A549 (cell line): Measurements from ENCODE around the gene SYCP2. TPM values are rescaled to one million over a fixed set of nuclear protein-coding genes. Genes with fewer than 3 reads are reported as not detected.

Experiments used
- ATAC-seq, 2 experiments: fragments of 200-7000 bp in 1 of 2; fragments of >200 bp in 1 of 2; cut with Nextera tagmentation in 1 of 2; cut with Tn5 transposase in 1 of 2; 3 replicates each; pipeline versions ENCODE4 v1.8.0 to v1.9.1; 2018 to 2020; ENCODE audit warnings: mild to moderate bottlenecking in 1 of 2, moderate library complexity in 1 of 2
- CTCF ChIA-PET: fragments of 300-600 bp; sonication (Branson Sonifier 250); formaldehyde crosslinking; extraction: SDS; loops from one replicate; lab custom pipeline; 2021; ENCODE audit warnings: antibody characterized with exemption, inconsistent platforms; lab: Yijun Ruan, JAX
- POLR2A ChIA-PET: fragments of 350-600 bp; formaldehyde crosslinking; extraction: SDS; loops from one replicate; lab custom pipeline; 2021; ENCODE audit warnings: antibody characterized with exemption, inconsistent platforms; lab: Yijun Ruan, JAX
- DNase-seq, 2 experiments: peaks; one replicate each; pipeline versions ENCODE4 v3.0.0 to v3.0.0-alpha.2; 2011 to 2016; ENCODE audit warnings: low read depth in 1 of 2, low spot score in 1 of 2
- FAIRE-seq: peaks from 2 replicates; lab custom pipeline; 2011; peaks lifted over from hg19 to GRCh38; lab: Jason Lieb, UNC
- H3K27ac ChIP-seq, 2 experiments: fragments of >200 bp; sonication (Bioruptor Twin); formaldehyde crosslinking; 3 replicates each; pipeline ENCODE4 v1.5.1; 2016 to 2017
- H3K4me1 ChIP-seq: fragments of >200 bp; sonication (Bioruptor Twin); formaldehyde crosslinking; 3 replicates; pipeline ENCODE4 v1.6.1; 2016
- H3K4me2 ChIP-seq: fragments of >200 bp; sonication (Bioruptor Twin); formaldehyde crosslinking; 3 replicates; pipeline ENCODE4 v1.6.1; 2016
- H3K4me3 ChIP-seq: fragments of >200 bp; sonication (Bioruptor Twin); formaldehyde crosslinking; 3 replicates; pipeline ENCODE4 v1.5.1; 2016
- H3K9me3 ChIP-seq: fragments of >200 bp; sonication (Bioruptor Twin); formaldehyde crosslinking; 3 replicates; pipeline ENCODE4 v1.6.1; 2016
- ATOH8 ChIP-seq: fragments of 250-450 bp; sonication (Bioruptor Pico); IDR thresholded peaks from 2 replicates; pipeline ENCODE4 v1.5.0; 2020; ENCODE audit warnings: low read depth, mild to moderate bottlenecking, moderate library complexity
- CBX8 ChIP-seq: fragments of 200-600 bp; sonication (generic); IDR thresholded peaks from 2 replicates; pipeline ENCODE4 v1.6.1; 2016
- CHD2 ChIP-seq: fragments of 150-350 bp; IDR thresholded peaks from 2 replicates; pipeline ENCODE4 v1.6.1; 2014; ENCODE audit warnings: low read length; ENCODE audit not compliant: partially characterized antibody
- CHD4 ChIP-seq: fragments of 200-600 bp; sonication (generic); IDR thresholded peaks from 2 replicates; pipeline ENCODE4 v1.6.1; 2016; ENCODE audit warnings: antibody characterized with exemption, mild to moderate bottlenecking, borderline replicate concordance
- E2F6 ChIP-seq: IDR thresholded peaks from 2 replicates; pipeline ENCODE4 v1.6.1; 2012; ENCODE audit warnings: low read depth, borderline replicate concordance
- FOXS1 ChIP-seq: fragments of 250-450 bp; sonication (Bioruptor Pico); IDR thresholded peaks from 2 replicates; pipeline ENCODE4 v1.5.0; 2020; ENCODE audit warnings: mild to moderate bottlenecking, moderate library complexity
- GATA3 ChIP-seq: IDR thresholded peaks from 2 replicates; pipeline ENCODE4 v1.6.1; 2012; ENCODE audit warnings: borderline replicate concordance
- HEYL ChIP-seq: fragments of 250-450 bp; sonication (Bioruptor Pico); IDR thresholded peaks from 2 replicates; pipeline ENCODE4 v1.8.0; 2021; ENCODE audit warnings: mild to moderate bottlenecking, moderate library complexity
- HMGXB4 ChIP-seq: fragments of 250-450 bp; sonication (Bioruptor Pico); IDR thresholded peaks from 2 replicates; pipeline ENCODE4 v1.5.0; 2021; ENCODE audit warnings: mild to moderate bottlenecking, moderate library complexity, borderline replicate concordance
- HOXB5 ChIP-seq: fragments of 250-450 bp; sonication (Bioruptor Pico); IDR thresholded peaks from 2 replicates; pipeline ENCODE4 v1.5.0; 2020; ENCODE audit warnings: mild to moderate bottlenecking, moderate library complexity
- KDM1A ChIP-seq: fragments of 200-600 bp; sonication (generic); IDR thresholded peaks from 2 replicates; pipeline ENCODE4 v1.6.1; 2016; ENCODE audit warnings: low read depth, mild to moderate bottlenecking
- MYC ChIP-seq: IDR thresholded peaks from 2 replicates; pipeline ENCODE4 v1.6.1; 2012; ENCODE audit warnings: mild to moderate bottlenecking, inconsistent platforms, low read length, improper control_type of control experiment, borderline replicate concordance
- NR3C1 ChIP-seq: fragments of >200 bp; sonication (Bioruptor Twin); formaldehyde crosslinking; IDR thresholded peaks from 3 replicates; pipeline ENCODE4 v1.6.1; 2017
- POLR2A ChIP-seq: IDR thresholded peaks from 2 replicates; pipeline ENCODE4 v1.6.1; 2012; ENCODE audit warnings: mild to moderate bottlenecking, low read length
- RCOR1 ChIP-seq: fragments of 150-350 bp; IDR thresholded peaks from 2 replicates; pipeline ENCODE4 v1.6.1; 2014; ENCODE audit warnings: antibody characterized with exemption, low read length, low read depth
- REST ChIP-seq: fragments of 200-600 bp; sonication (generic); IDR thresholded peaks from 2 replicates; pipeline ENCODE4 v1.6.1; 2016; ENCODE audit warnings: antibody characterized with exemption, mild to moderate bottlenecking, moderate library complexity
- RFX5 ChIP-seq: fragments of 450-650 bp; IDR thresholded peaks from 2 replicates; pipeline ENCODE4 v1.7.1; 2014; ENCODE audit warnings: antibody characterized with exemption, mild to moderate bottlenecking, moderate library complexity
- RNF2 ChIP-seq: fragments of 200-600 bp; sonication (generic); IDR thresholded peaks from 2 replicates; pipeline ENCODE4 v1.6.1; 2016; ENCODE audit warnings: low read depth, mild to moderate bottlenecking, antibody characterized with exemption, moderate library complexity, borderline replicate concordance
- SMC3 ChIP-seq: fragments of >200 bp; sonication (Bioruptor Twin); formaldehyde crosslinking; IDR thresholded peaks from 3 replicates; pipeline ENCODE4 v1.6.1; 2018; ENCODE audit warnings: inconsistent platforms
- TP53 ChIP-seq: fragments of 250-450 bp; sonication (Bioruptor Pico); IDR thresholded peaks from 2 replicates; pipeline ENCODE4 v1.5.0; 2021; ENCODE audit warnings: mild to moderate bottlenecking, moderate library complexity
- USF2 ChIP-seq: fragments of 450-650 bp; IDR thresholded peaks from 2 replicates; pipeline ENCODE4 v1.6.1; 2014; ENCODE audit warnings: antibody characterized with exemption
- ZC3H11A ChIP-seq: fragments of 450-650 bp; IDR thresholded peaks from 2 replicates; pipeline ENCODE4 v1.6.1; 2014; ENCODE audit warnings: antibody characterized with exemption, mild to moderate bottlenecking
- ZFP36 ChIP-seq: fragments of 450-650 bp; IDR thresholded peaks from 2 replicates; pipeline ENCODE4 v1.6.1; 2014; ENCODE audit warnings: borderline replicate concordance; ENCODE audit not compliant: partially characterized antibody
- WGBS: methylation state at CpG from one replicate; pipeline ENCODE4 v1.1.6; 2017; ENCODE audit errors: missing lambda C conversion rate; 5-methylcytosine and 5-hydroxymethylcytosine counted together
- polyA plus RNA-seq, 4 experiments: library from polyadenylated mRNA; depleted of rRNA in 3 of 4; stranded (reverse); fragments of >200 nt; fragmentation: RNase III in 1 of 4; extraction: RNeasy Plus Mini Kit Qiagen cat#74134 plus additional on column Dnase treatment in 1 of 4; gene quantifications; 2 replicates in 3 of 4; 3 replicates in 1 of 4; pipeline ENCODE4 v1.2.3, GENCODE V29; 2011 to 2017

Gene SYCP2
- polyA plus RNA-seq, 2 of the 4 experiments (the other 2 are of a cell fraction): 0.52 to 2.1 TPM

- no peak overlapping the region for H3K27ac ChIP-seq
- FAIRE-seq: no peak
- CTCF ChIA-PET: interaction anchor here (1.2 kb wide), 1 partner anchor 95 kb away, joined by 3 read pairs; no protein-coding TSS in a partner anchor
- H3K4me2 ChIP-seq: no peak overlapping the region
- no peaks in the 10 kb centered on the region for H3K4me1 ChIP-seq
- no peak for DNase-seq
- no peak for TF ChIP-seq SMC3
- no peak for TF ChIP-seq ATOH8
- TF ChIP-seq ZFP36: no peak
- TF ChIP-seq POLR2A: no peak
- no peak for TF ChIP-seq RCOR1
- no peak for TF ChIP-seq REST
- TF ChIP-seq FOXS1 (CRISPR knock-in tag): no peak
- no peak for TF ChIP-seq TP53 (CRISPR knock-in tag)
- TF ChIP-seq CHD2: no peak
- TF ChIP-seq E2F6: no peak
- no peak for TF ChIP-seq KDM1A
- no peak for TF ChIP-seq GATA3
- TF ChIP-seq ZC3H11A: no peak
- no peak for TF ChIP-seq RFX5
- no peak for TF ChIP-seq HOXB5 (CRISPR knock-in tag)
- no peak for TF ChIP-seq RNF2
- no peak for TF ChIP-seq NR3C1
- no peak for TF ChIP-seq HEYL
- no peak for TF ChIP-seq CBX8
- no peak for TF ChIP-seq USF2
- H3K9me3 ChIP-seq: no peaks in the 10 kb centered on the region
- no peak overlapping the region for H3K4me3 ChIP-seq
- POLR2A ChIA-PET: interaction anchor here (1.0 kb wide), 1 partner anchor 22 kb away, joined by 4 read pairs; the partner anchor contains the start of genes FAM217B and PPP1R3D
- 69% methylated on average over 2 of the region's 2 CpGs for WGBS
- no peak for ATAC-seq
These were observed 28.0 kb upstream of the SYCP2 start for GRCh38 chr20:59961423-59961822.

- H3K4me2 ChIP-seq: no peak overlapping the region
- H3K27ac ChIP-seq: no peak overlapping the region
- no peaks in the 10 kb centered on the region for H3K9me3 ChIP-seq
- 86% methylated on average over 4 of the region's 4 CpGs for WGBS
- FAIRE-seq (no peak), ATAC-seq (no peak), DNase-seq (no peak)
- ChIA-PET CTCF (interaction anchor here (0.7 to 1.1 kb wide), 2 partner anchors 9 to 25 kb away, joined by 3 to 5 read pairs; no protein-coding TSS in a partner anchor), POLR2A (no interaction called here)
- no peak overlapping the region for H3K4me3 ChIP-seq
- TF ChIP-seq RCOR1 (no peak), KDM1A (no peak), HMGXB4 (no peak), TP53 (CRISPR knock-in tag) (no peak), CHD4 (no peak), MYC (no peak)
- H3K4me1 ChIP-seq: no peaks in the 10 kb centered on the region
These were observed 25.2 kb upstream of the SYCP2 start for GRCh38 chr20:59958626-59959025.
